HepG2 (cell line): Measurements from ENCODE around the gene SC5D. TPM values are rescaled to one million over a fixed set of nuclear protein-coding genes. Genes with fewer than 3 reads are reported as not detected.

Source experiments
- ATAC-seq: fragments of 200-7000 bp; cut with Tn5 transposase; 3 replicates; pipeline ENCODE4 v1.9.1; 2020; ENCODE audit warnings: mild to moderate bottlenecking, moderate library complexity
- BruUV-seq: library from RNA; stranded (reverse); fragments of 400-500 nt; replicated peaks from 2 replicates; lab custom pipeline; 2021; lab: Mats Ljungman, UMichigan
- CTCF ChIA-PET: fragments of 300-600 bp; formaldehyde crosslinking; extraction: SDS; loops from one replicate; lab custom pipeline; 2021; ENCODE audit warnings: low total read pairs, inconsistent platforms, low intra/inter-chr PET ratio; lab: Yijun Ruan, JAX
- POLR2A ChIA-PET: fragments of 350-600 bp; sonication (Branson Sonifier 250); formaldehyde crosslinking; loops from one replicate; lab custom pipeline; 2020; ENCODE audit warnings: antibody characterized with exemption, inconsistent platforms; lab: Yijun Ruan, JAX
- DNase-seq: peaks from one replicate; pipeline ENCODE4 v3.0.0-alpha.2; 2015; ENCODE audit warnings: low spot score
- FAIRE-seq: peaks from 3 replicates; lab custom pipeline; 2011; peaks lifted over from hg19 to GRCh38; lab: Jason Lieb, UNC
- H2AFZ ChIP-seq: one replicate; pipeline ENCODE4 v1.6.1; 2011; ENCODE audit warnings: low read length, inconsistent platforms
- H3K27ac ChIP-seq: fragments of 300-600 bp; 3 replicates; pipeline ENCODE4 v1.8.0; 2011; ENCODE audit warnings: mixed run types, mild to moderate bottlenecking, mixed read lengths, low read length, inconsistent platforms; ENCODE audit not compliant: insufficient read depth; ENCODE audit errors: extremely low read length
- H3K27me3 ChIP-seq, 2 experiments: fragments of 200-600 bp in 1 of 2; 2 replicates in 1 of 2; 3 replicates in 1 of 2; pipeline versions ENCODE4 v1.6.0 to v1.8.0; 2011; ENCODE audit warnings: low read length in 2 of 2, mild to moderate bottlenecking in 2 of 2, moderate library complexity in 2 of 2, inconsistent platforms in 1 of 2; ENCODE audit not compliant: insufficient read depth in 2 of 2, control insufficient read depth in 1 of 2
- H3K36me3 ChIP-seq, 2 experiments: fragments of 200-600 bp in 1 of 2; replicated peaks in 1 of 2; 2 replicates in 1 of 2; 3 replicates in 1 of 2; pipeline versions ENCODE4 v1.5.1 to v1.8.0; 2011; ENCODE audit warnings: low read length in 2 of 2, inconsistent platforms in 1 of 2; ENCODE audit not compliant: insufficient read depth in 2 of 2, control insufficient read depth in 1 of 2
- H3K4me1 ChIP-seq: 2 replicates; pipeline ENCODE4 v1.5.1; 2012; ENCODE audit warnings: low read length, inconsistent platforms; ENCODE audit not compliant: insufficient read depth
- H3K4me2 ChIP-seq: 2 replicates; pipeline ENCODE4 v1.6.0; 2011; ENCODE audit warnings: low read depth, low read length, inconsistent platforms
- H3K4me3 ChIP-seq, 3 experiments: fragments of 200-600 bp in 1 of 3; sonication (generic), shearing (Covaris generic) in 1 of 3; replicated peaks in 1 of 3; 2 replicates each; pipeline ENCODE4 v1.5.1; 2011 to 2016; ENCODE audit warnings: low read length in 3 of 3, inconsistent platforms in 2 of 3, low read depth in 2 of 3, mild to moderate bottlenecking in 2 of 3, control low read depth in 1 of 3, mixed read lengths in 1 of 3; ENCODE audit not compliant: insufficient read depth in 1 of 3
- H3K79me2 ChIP-seq: one replicate; pipeline ENCODE4 v1.6.1; 2011; ENCODE audit warnings: low read length, inconsistent platforms; ENCODE audit not compliant: insufficient read depth
- H3K9ac ChIP-seq: 2 replicates; pipeline ENCODE4 v1.6.0; 2011; ENCODE audit warnings: mild to moderate bottlenecking, low read depth, low read length, inconsistent platforms; ENCODE audit not compliant: insufficient read depth
- H3K9me3 ChIP-seq: 2 replicates; pipeline ENCODE4 v1.5.1; 2012; ENCODE audit warnings: mild to moderate bottlenecking, low read length
- H4K20me1 ChIP-seq: 2 replicates; pipeline ENCODE4 v1.6.0; 2011; ENCODE audit warnings: inconsistent platforms, mild to moderate bottlenecking, low read length, moderate library complexity; ENCODE audit not compliant: insufficient read depth
- ATF7 ChIP-seq, 2 experiments: fragments of 450-650 bp in 1 of 2; sonication (generic) in 1 of 2; formaldehyde crosslinking in 1 of 2; IDR thresholded peaks; 2 replicates each; pipeline versions ENCODE4 v1.4.0 to v1.6.1; 2016 to 2020; ENCODE audit warnings: antibody characterized with exemption in 1 of 2, mild to moderate bottlenecking in 1 of 2, missing genetic modification reagents in 1 of 2
- BRCA1 ChIP-seq: sonication (generic); formaldehyde crosslinking; IDR thresholded peaks from 2 replicates; pipeline ENCODE4 v1.4.0; 2020; ENCODE audit warnings: missing genetic modification reagents
- CREB1 ChIP-seq, 2 experiments: fragments of 450-650 bp in 1 of 2; IDR thresholded peaks; 2 replicates each; pipeline ENCODE4 v1.6.1; 2016 to 2017; ENCODE audit warnings: control low read depth in 1 of 2, mild to moderate bottlenecking in 1 of 2, missing compliant biosample characterization in 1 of 2, missing genetic modification characterization in 1 of 2
- DR1 ChIP-seq: sonication (generic); formaldehyde crosslinking; IDR thresholded peaks from 2 replicates; pipeline ENCODE4 v1.8.0; 2021; ENCODE audit warnings: mild to moderate bottlenecking, missing genetic modification reagents, inconsistent platforms
- EP300 ChIP-seq, 3 experiments: sonication (generic) in 1 of 3; formaldehyde crosslinking in 1 of 3; IDR thresholded peaks; 2 replicates each; pipeline versions ENCODE4 v1.5.1 to v1.6.1; 2011 to 2020; ENCODE audit warnings: low read depth in 2 of 3, low read length in 2 of 3, borderline replicate concordance in 1 of 3, improper control_type of control experiment in 1 of 3, mild to moderate bottlenecking in 1 of 3, missing genetic modification reagents in 1 of 3, moderate library complexity in 1 of 3
- GPN1 ChIP-seq: sonication (generic); formaldehyde crosslinking; IDR thresholded peaks from 2 replicates; pipeline ENCODE4 v1.5.1; 2020; ENCODE audit warnings: missing genetic modification reagents, borderline replicate concordance
- HNRNPL ChIP-seq: fragments of 200-400 bp; formaldehyde crosslinking; IDR thresholded peaks from 2 replicates; pipeline ENCODE4 v1.6.1; 2017; ENCODE audit warnings: mild to moderate bottlenecking, low read depth, low read length
- IRX3 ChIP-seq: sonication (generic); formaldehyde crosslinking; IDR thresholded peaks from 2 replicates; pipeline ENCODE4 v1.8.1; 2023; ENCODE audit warnings: mild to moderate bottlenecking, low read depth, missing genetic modification reagents, borderline replicate concordance
- MAFF ChIP-seq: IDR thresholded peaks from 2 replicates; pipeline ENCODE4 v1.6.1; 2011; ENCODE audit warnings: low read depth, low read length, improper control_type of control experiment
- MTF2 ChIP-seq: sonication (generic); formaldehyde crosslinking; IDR thresholded peaks from 2 replicates; pipeline ENCODE4 v1.5.0; 2020; ENCODE audit warnings: missing genetic modification reagents, borderline replicate concordance
- NAIF1 ChIP-seq: sonication (generic); formaldehyde crosslinking; IDR thresholded peaks from 2 replicates; pipeline ENCODE4 v1.5.0; 2020; ENCODE audit warnings: mild to moderate bottlenecking, missing genetic modification reagents, borderline replicate concordance
- NFKBIZ ChIP-seq: IDR thresholded peaks from 2 replicates; pipeline ENCODE4 v1.6.1; 2018; ENCODE audit warnings: missing genetic modification reagents, missing compliant biosample characterization
- POLR2A ChIP-seq, 2 experiments: IDR thresholded peaks; 2 replicates each; pipeline ENCODE4 v1.6.1; 2011; ENCODE audit warnings: low read depth in 2 of 2, low read length in 2 of 2, mild to moderate bottlenecking in 1 of 2, moderate library complexity in 1 of 2; ENCODE audit not compliant: insufficient read depth in 1 of 2
- RBM22 ChIP-seq: fragments of 200-400 bp; formaldehyde crosslinking; optimal IDR thresholded peaks from 2 replicates; pipeline ENCODE3; 2017; ENCODE audit warnings: mild to moderate bottlenecking, low read length, moderate library complexity
- WIZ ChIP-seq: sonication (generic); formaldehyde crosslinking; IDR thresholded peaks from 2 replicates; pipeline ENCODE4 v1.5.1; 2020; ENCODE audit warnings: mild to moderate bottlenecking, missing genetic modification reagents
- XRCC5 ChIP-seq: fragments of 200-400 bp; formaldehyde crosslinking; optimal IDR thresholded peaks from 2 replicates; pipeline ENCODE3; 2017; ENCODE audit warnings: mild to moderate bottlenecking, low read length
- ZBTB1 ChIP-seq: sonication (generic); formaldehyde crosslinking; IDR thresholded peaks from 2 replicates; pipeline ENCODE4 v1.4.0; 2020; ENCODE audit warnings: missing genetic modification reagents, borderline replicate concordance
- ZBTB21 ChIP-seq: sonication (generic); formaldehyde crosslinking; IDR thresholded peaks from 2 replicates; pipeline ENCODE4 v1.4.0; 2020; ENCODE audit warnings: missing genetic modification reagents
- ZC3H4 ChIP-seq: sonication (generic); formaldehyde crosslinking; IDR thresholded peaks from 2 replicates; pipeline ENCODE4 v1.4.0; 2020; ENCODE audit warnings: missing genetic modification reagents, borderline replicate concordance
- ZNF496 ChIP-seq: sonication (generic); formaldehyde crosslinking; IDR thresholded peaks from 2 replicates; pipeline ENCODE4 v1.8.1; 2023; ENCODE audit warnings: mild to moderate bottlenecking, moderate library complexity, missing genetic modification reagents; ENCODE audit not compliant: insufficient replicate concordance
- in situ Hi-C: cut with HindIII; loops from 2 replicates; pipeline ENCODE4 v1.10.0; 2017; ENCODE audit warnings: low pct_unique_long_range_greater_than_20kb; ENCODE audit not compliant: extremely low pct_ligation_motif_present
- intact Hi-C: fragments of 100-400 bp; cut with micrococcal nuclease; formaldehyde crosslinking; loops from one replicate; pipeline ENCODE4 v1.10.0; 2022; ENCODE audit not compliant: unreplicated experiment
- polyA plus RNA-seq, 8 experiments: library from polyadenylated mRNA; depleted of rRNA in 3 of 8; stranded (reverse) in 7 of 8; unstranded in 1 of 8; fragments of >200 nt; fragmentation: Illumina TruSeq in 4 of 8; extraction: Trizol in 4 of 8; gene quantifications; 2 replicates each; pipeline versions ENCODE4 v1.2.1 to v1.2.3, GENCODE V29; 2011 to 2016; ENCODE audit warnings: low read depth in 4 of 8, missing spikeins in 1 of 8, mixed read lengths in 1 of 8; ENCODE audit not compliant: insufficient read depth in 1 of 8
- total RNA-seq, 5 experiments: library from RNA; depleted of rRNA; stranded (reverse); fragments of >200 nt; fragmentation: Illumina TruSeq; extraction: Trizol; gene quantifications; 2 replicates each; pipeline ENCODE4 v1.2.3, GENCODE V29; 2016; ENCODE audit warnings: low read depth in 1 of 5
- TF ChIP-seq, protein P1 (sequence below): sonication (generic); formaldehyde crosslinking; IDR thresholded peaks from 2 replicates; pipeline ENCODE4 v1.5.1; 2020; ENCODE audit warnings: missing genetic modification reagents, mild to moderate bottlenecking, borderline replicate concordance

The SC5D gene
- total and polyA plus RNA-seq, 2 of the 13 experiments (the other 11 are each of a cell fraction or from before 2014, with no cell fraction given), result 84.4 to 155 TPM

DNA sequence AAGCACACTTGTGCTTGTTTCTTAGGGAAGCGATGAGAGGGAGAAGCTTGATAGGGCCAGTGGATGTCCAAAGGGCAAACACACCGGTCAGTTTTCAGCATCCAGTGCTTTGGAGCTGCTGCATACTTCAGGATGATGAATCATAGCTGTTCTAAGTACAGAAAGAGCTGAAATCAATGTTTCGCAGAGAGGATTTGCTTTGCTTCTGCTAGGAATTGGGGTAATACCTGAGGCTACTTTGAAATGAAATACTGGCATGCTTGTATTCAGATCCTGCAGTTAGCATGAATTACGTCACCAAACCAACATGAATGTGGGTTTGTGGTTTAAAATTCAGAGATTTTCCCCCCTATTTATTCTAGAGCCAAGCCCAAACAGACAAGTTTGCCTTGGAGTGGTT is 41.7 kb upstream of the SC5D start (continued):
- TF ChIP-seq, protein P1, sequence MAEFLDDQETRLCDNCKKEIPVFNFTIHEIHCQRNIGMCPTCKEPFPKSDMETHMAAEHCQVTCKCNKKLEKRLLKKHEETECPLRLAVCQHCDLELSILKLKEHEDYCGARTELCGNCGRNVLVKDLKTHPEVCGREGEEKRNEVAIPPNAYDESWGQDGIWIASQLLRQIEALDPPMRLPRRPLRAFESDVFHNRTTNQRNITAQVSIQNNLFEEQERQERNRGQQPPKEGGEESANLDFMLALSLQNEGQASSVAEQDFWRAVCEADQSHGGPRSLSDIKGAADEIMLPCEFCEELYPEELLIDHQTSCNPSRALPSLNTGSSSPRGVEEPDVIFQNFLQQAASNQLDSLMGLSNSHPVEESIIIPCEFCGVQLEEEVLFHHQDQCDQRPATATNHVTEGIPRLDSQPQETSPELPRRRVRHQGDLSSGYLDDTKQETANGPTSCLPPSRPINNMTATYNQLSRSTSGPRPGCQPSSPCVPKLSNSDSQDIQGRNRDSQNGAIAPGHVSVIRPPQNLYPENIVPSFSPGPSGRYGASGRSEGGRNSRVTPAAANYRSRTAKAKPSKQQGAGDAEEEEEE (CRISPR knock-in tag), result no peak
- no peak for TF ChIP-seq EP300 (IDR thresholded peaks at IDR 0.05; ENCODE audit: low read depth in 2 of 2, low read length in 2 of 2)
- no peak for TF ChIP-seq EP300 (CRISPR knock-in tag; IDR thresholded peaks at IDR 0.05; ENCODE audit: borderline replicate concordance)
- TF ChIP-seq DR1, result no peak
- no peak for TF ChIP-seq ZBTB1
- no peak for TF ChIP-seq POLR2A (IDR thresholded peaks at IDR 0.05; ENCODE audit: insufficient read depth in 1 of 2, low read depth in 2 of 2, low read length in 2 of 2)
- no peak for TF ChIP-seq NFKBIZ (CRISPR knock-in tag)
- TF ChIP-seq CREB1 (IDR thresholded peaks at IDR 0.05), result peak; percentile 61
- TF ChIP-seq CREB1 (CRISPR knock-in tag; IDR thresholded peaks at IDR 0.05), result no peak
- TF ChIP-seq GPN1 (CRISPR knock-in tag), result no peak
- TF ChIP-seq ZBTB21, result no peak
- TF ChIP-seq XRCC5, result no peak
- peak; percentile 73 for TF ChIP-seq ATF7 (IDR thresholded peaks at IDR 0.05)
- no peak for TF ChIP-seq ATF7 (CRISPR knock-in tag; IDR thresholded peaks at IDR 0.05)
- TF ChIP-seq, all 625 proteins: peak for 3

DNA sequence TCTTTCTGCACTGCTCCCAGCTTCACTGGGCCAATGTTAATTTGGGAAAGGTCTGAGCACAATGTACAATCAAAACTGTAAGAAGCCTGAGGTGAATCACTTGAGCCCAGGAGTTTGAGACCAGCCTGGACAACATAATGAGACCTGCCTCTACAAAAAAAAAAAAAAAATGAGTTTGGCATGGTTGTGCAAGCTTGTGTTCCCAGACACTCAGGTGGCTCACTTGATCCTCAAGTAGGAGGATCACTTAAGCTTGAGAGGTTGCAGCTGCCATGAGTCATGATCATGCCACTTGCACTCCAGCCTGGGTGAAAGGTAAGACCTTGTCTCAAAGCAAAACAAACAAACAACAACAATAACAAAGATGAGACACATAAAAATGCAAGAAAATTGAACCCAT is 38.6 kb upstream of the SC5D start:
- TF ChIP-seq MTF2 (CRISPR knock-in tag) (no peak), NAIF1 (CRISPR knock-in tag) (no peak), BRCA1 (no peak), ZNF496 (CRISPR knock-in tag) (no peak), MAFF (no peak), RBM22 (no peak), IRX3 (CRISPR knock-in tag) (no peak), WIZ (no peak), ZC3H4 (CRISPR knock-in tag) (no peak), HNRNPL (no peak)
- TF ChIP-seq, all 625 proteins: peak for 0
- in situ Hi-C loops, result no loop called here

More for the DNA sequence above, 38.6 kb upstream of the SC5D start:
- no peak for ATAC-seq
- BruUV-seq, result no TSS peak
- Histone ChIP-seq H2AFZ (no peak overlapping the region), H3K27me3 (no peaks in the 10 kb centered on the region), H3K9ac (no peak overlapping the region), H3K36me3 (no peaks in the 10 kb centered on the region), H3K79me2 (no peaks in the 10 kb centered on the region), H3K9me3 (no peaks in the 10 kb centered on the region), H3K27ac (no peak overlapping the region), H3K4me3 (no peak overlapping the region), H3K4me1 (no peaks in the 10 kb centered on the region), H4K20me1 (no peaks in the 10 kb centered on the region; the same call in 1 of the 2 replicates), H3K4me2 (no peak overlapping the region)
- ChIA-PET CTCF (no interaction called here), POLR2A (no interaction called here)
- intact Hi-C loops, result no loop called here
- DNase-seq, result no peak
- no peak for FAIRE-seq
